Measurements from ENCODE around the gene PGLYRP4.

DNA sequence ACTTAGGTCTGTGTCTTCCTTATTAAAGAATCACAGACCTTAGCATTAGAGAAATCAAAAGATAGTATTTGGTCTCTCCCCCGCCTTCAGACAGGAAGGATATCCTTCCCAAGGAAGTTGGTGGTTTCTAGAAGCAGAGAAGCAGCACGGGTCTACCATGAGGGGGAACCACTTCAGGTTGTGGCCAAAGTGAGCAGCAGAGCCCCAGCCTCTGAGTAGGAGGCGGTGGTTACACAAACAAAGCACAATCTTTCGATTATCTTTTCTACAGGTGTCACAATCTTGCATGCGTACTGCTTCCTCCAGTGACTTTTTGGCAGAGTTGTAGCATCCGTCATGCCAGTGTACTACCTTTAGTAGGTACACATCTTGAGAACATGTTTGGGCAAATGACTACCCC is 8.8 kb downstream of the PGLYRP4 start:
- no peak for TF ChIP-seq POLR2A (IDR thresholded peaks at IDR 0.05)
- TF ChIP-seq, protein P1, sequence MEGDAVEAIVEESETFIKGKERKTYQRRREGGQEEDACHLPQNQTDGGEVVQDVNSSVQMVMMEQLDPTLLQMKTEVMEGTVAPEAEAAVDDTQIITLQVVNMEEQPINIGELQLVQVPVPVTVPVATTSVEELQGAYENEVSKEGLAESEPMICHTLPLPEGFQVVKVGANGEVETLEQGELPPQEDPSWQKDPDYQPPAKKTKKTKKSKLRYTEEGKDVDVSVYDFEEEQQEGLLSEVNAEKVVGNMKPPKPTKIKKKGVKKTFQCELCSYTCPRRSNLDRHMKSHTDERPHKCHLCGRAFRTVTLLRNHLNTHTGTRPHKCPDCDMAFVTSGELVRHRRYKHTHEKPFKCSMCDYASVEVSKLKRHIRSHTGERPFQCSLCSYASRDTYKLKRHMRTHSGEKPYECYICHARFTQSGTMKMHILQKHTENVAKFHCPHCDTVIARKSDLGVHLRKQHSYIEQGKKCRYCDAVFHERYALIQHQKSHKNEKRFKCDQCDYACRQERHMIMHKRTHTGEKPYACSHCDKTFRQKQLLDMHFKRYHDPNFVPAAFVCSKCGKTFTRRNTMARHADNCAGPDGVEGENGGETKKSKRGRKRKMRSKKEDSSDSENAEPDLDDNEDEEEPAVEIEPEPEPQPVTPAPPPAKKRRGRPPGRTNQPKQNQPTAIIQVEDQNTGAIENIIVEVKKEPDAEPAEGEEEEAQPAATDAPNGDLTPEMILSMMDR (IDR thresholded peaks at IDR 0.05) = no peak

Data from right lobe of liver (tissue), 4 donors.